GM12865 (cell line): ENCODE data around the gene ZMAT2.
A peak's percentile ranks its signal among the peaks of the same experiment; 100 is the strongest.

Experiments
- DNase-seq: peaks from one replicate; pipeline ENCODE4 v3.0.0; 2010; ENCODE audit warnings: low read depth
- H3K4me3 ChIP-seq: 2 replicates; pipeline ENCODE4 v1.5.1; 2011; ENCODE audit warnings: mild to moderate bottlenecking, low read depth, low read length, control low read depth
- CTCF ChIP-seq: IDR thresholded peaks from 2 replicates; pipeline ENCODE4 v1.5.1; 2011; ENCODE audit warnings: low read length, control low read depth, low read depth, inconsistent platforms; ENCODE audit not compliant: insufficient read depth; ENCODE audit errors: missing control alignments

Gene ZMAT2

DNA sequence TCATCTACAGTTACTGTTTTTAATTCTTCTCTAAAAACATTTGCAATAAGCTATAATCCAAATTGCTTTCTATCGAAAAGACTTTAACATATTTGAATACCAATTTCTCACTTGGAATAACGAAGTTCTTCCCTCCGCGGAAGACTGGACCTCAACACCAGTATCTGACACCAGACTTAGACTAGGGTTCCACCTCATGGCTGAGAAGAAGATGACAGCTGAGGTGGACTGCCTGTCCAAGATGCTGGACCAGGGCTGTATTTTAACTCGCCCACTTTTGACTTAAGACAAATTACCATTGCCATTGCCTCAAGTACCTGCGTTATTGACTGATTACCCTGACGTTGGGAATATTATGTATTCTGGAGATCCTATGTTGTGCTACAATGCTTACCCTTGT lies 34.1 kb downstream of the ZMAT2 start:
- DNase-seq, result no peak
- TF ChIP-seq CTCF, result peak; percentile 12
- no peak overlapping the region for H3K4me3 ChIP-seq

DNA sequence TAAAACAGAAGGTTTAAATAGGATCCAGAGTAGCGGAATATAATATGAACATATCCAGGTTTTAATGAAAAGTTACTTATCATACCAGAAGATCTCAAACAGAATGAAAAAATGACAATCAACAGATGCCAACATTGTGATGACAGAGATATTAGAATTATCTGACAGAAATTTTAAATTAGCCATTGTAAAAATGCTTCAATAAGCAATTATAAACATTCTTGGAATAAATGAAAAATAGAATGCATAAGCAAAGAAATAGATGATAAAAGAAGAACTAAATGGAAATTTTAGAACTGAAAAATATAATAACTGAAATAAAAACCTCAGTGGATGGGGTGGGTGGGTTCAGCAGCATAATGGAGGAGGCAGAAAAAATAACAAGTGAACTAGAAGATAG lies 37.2 kb downstream of the ZMAT2 start:
- TF ChIP-seq CTCF, result no peak
- no peak overlapping the region for H3K4me3 ChIP-seq
- DNase-seq, result no peak

GRCh38 chr5:140741967-140742366 lies 41.7 kb downstream of the ZMAT2 start:
- no peak for TF ChIP-seq CTCF
- DNase-seq, result no peak
- H3K4me3 ChIP-seq, result no peak overlapping the region

DNA sequence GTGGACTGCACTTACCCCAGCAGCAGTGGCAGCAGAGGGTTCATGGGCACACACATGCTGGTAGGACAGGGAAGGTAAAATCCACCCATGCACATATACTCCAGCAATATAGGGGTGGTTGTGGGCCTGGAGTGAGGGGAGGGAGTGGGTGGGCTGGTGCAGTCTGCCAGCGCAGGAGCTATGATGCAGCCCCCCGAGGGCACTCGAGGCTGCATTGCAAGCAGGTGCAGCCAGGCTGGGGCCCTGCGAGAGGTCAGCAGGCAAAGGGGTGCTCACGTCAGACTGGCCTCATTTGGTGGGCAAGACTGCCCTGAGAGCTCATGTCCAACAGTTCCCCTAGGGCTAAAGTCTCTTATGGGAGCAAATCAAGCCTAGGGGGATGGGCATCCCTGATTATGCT lies 53.3 kb downstream of the ZMAT2 start:
- DNase-seq, result no peak
- TF ChIP-seq CTCF, result no peak
- H3K4me3 ChIP-seq, result no peak overlapping the region
